ENCODE data around the gene AP5Z1.
A peak's percentile ranks its signal among the peaks of the same experiment; 100 is the strongest.

The AP5Z1 gene

GRCh38 chr7:4745971-4746919 is 29.2 kb upstream of the AP5Z1 start:
- DNase-seq (ENCODE audit: low spot score), result peak; percentile 87

- no peak for DNase-seq (ENCODE audit: low spot score)
Measured at GRCh38 chr7:4747013-4747412, 28.4 kb upstream of the AP5Z1 start.

- peak; percentile 55 for DNase-seq (ENCODE audit: low spot score)
Measured at GRCh38 chr7:4747746-4748145, 27.7 kb upstream of the AP5Z1 start.

- DNase-seq (ENCODE audit: low spot score), result peak; percentile 74
Measured at GRCh38 chr7:4748231-4748681, 27.2 kb upstream of the AP5Z1 start.

GRCh38 chr7:4749363-4749762 is 26.1 kb upstream of the AP5Z1 start:
- no peak for DNase-seq (ENCODE audit: low spot score)

GRCh38 chr7:4749798-4750197 is 25.6 kb upstream of the AP5Z1 start:
- DNase-seq (ENCODE audit: low spot score), result no peak

GRCh38 chr7:4751398-4751947 is 23.9 kb upstream of the AP5Z1 start:
- no peak for DNase-seq (ENCODE audit: low spot score)

- DNase-seq (ENCODE audit: low spot score), result peak; percentile 74
Measured at GRCh38 chr7:4753598-4754432, 21.6 kb upstream of the AP5Z1 start.

- no peak for DNase-seq (ENCODE audit: low spot score)
Measured at GRCh38 chr7:4754433-4755010, 20.9 kb upstream of the AP5Z1 start.

GRCh38 chr7:4755045-4755444 is 20.4 kb upstream of the AP5Z1 start:
- DNase-seq (ENCODE audit: low spot score), result no peak

- DNase-seq (ENCODE audit: low spot score), result no peak
Measured at GRCh38 chr7:4758111-4758510, 17.3 kb upstream of the AP5Z1 start.

- DNase-seq (ENCODE audit: low spot score), result no peak
Measured at GRCh38 chr7:4758791-4759190, 16.6 kb upstream of the AP5Z1 start.

- no peak for DNase-seq (ENCODE audit: low spot score)
Measured at GRCh38 chr7:4759211-4759610, 16.2 kb upstream of the AP5Z1 start.

GRCh38 chr7:4760952-4761351 is 14.5 kb upstream of the AP5Z1 start:
- DNase-seq (ENCODE audit: low spot score), result no peak

- DNase-seq (ENCODE audit: low spot score), result no peak
Measured at GRCh38 chr7:4762121-4763055, 13.0 kb upstream of the AP5Z1 start.

GRCh38 chr7:4763091-4763793 is 12.2 kb upstream of the AP5Z1 start:
- no peak for DNase-seq (ENCODE audit: low spot score)

- no peak for DNase-seq (ENCODE audit: low spot score)
Measured at GRCh38 chr7:4763794-4764185, 11.6 kb upstream of the AP5Z1 start.

GRCh38 chr7:4764402-4765007 is 10.9 kb upstream of the AP5Z1 start:
- DNase-seq (ENCODE audit: low spot score), result no peak

GRCh38 chr7:4765776-4766490 is 9.5 kb upstream of the AP5Z1 start:
- DNase-seq (ENCODE audit: low spot score), result no peak

All from kidney tubule cell (primary cell).